Activated CD8-positive, alpha-beta memory T cell treated with anti-CD3 and anti-CD28 coated beads, Interleukin-2, amount 50 U/mL, for 4 hours (primary cell): ENCODE results near the gene KIAA1958.
"Not testable (repeated sequence)": the region's sequence is repeated elsewhere in the genome, so short reads cannot be mapped to it uniquely, and the experiment has no call there.

Experiments
- DNase-seq: peaks from one replicate; pipeline ENCODE4 v3.0.0-alpha.2; 2020

The KIAA1958 gene

GRCh38 chr9:112556497-112557442 is 70.1 kb downstream of the KIAA1958 start:
- no peak for DNase-seq

- no peak for DNase-seq
Observed at GRCh38 chr9:112558476-112558875, 71.8 kb downstream of the KIAA1958 start.

GRCh38 chr9:112558978-112559377 is 72.4 kb downstream of the KIAA1958 start:
- DNase-seq: no peak

- DNase-seq: no peak
Observed at GRCh38 chr9:112559629-112560413, 73.2 kb downstream of the KIAA1958 start.

- DNase-seq: no peak
Observed at GRCh38 chr9:112562235-112562958, 75.8 kb downstream of the KIAA1958 start.

GRCh38 chr9:112569186-112569585 is 82.6 kb downstream of the KIAA1958 start:
- no peak for DNase-seq

- no peak for DNase-seq
Observed at GRCh38 chr9:112570671-112571167, 84.1 kb downstream of the KIAA1958 start.

GRCh38 chr9:112571624-112572355 is 85.2 kb downstream of the KIAA1958 start:
- DNase-seq: no peak

- DNase-seq: no peak
Observed at GRCh38 chr9:112572416-112572815, 85.8 kb downstream of the KIAA1958 start.

GRCh38 chr9:112574008-112574407 is 87.4 kb downstream of the KIAA1958 start:
- DNase-seq: no peak

- no peak for DNase-seq
Observed at GRCh38 chr9:112575107-112575506, 88.5 kb downstream of the KIAA1958 start.

- no peak for DNase-seq
Observed at GRCh38 chr9:112581469-112582176, 95.0 kb downstream of the KIAA1958 start.

GRCh38 chr9:112582371-112583262 is 96.0 kb downstream of the KIAA1958 start:
- no peak for DNase-seq

GRCh38 chr9:112586599-112587155 is 100.0 kb downstream of the KIAA1958 start:
- no peak for DNase-seq

GRCh38 chr9:112591875-112592274 is 105.2 kb downstream of the KIAA1958 start:
- not testable (repeated sequence) for DNase-seq

GRCh38 chr9:112599732-112600131 is 113.1 kb downstream of the KIAA1958 start:
- no peak for DNase-seq

- no peak for DNase-seq
Observed at GRCh38 chr9:112601636-112602035, 115.0 kb downstream of the KIAA1958 start.

- DNase-seq: no peak
Observed at GRCh38 chr9:112604790-112605189, 118.2 kb downstream of the KIAA1958 start.

- DNase-seq: no peak
Observed at GRCh38 chr9:112605518-112605917, 118.9 kb downstream of the KIAA1958 start.
